HG02840 (cell line): ENCODE measurements around the gene SMDT1.

Source experiments
- ATAC-seq: cut with Tn5 transposase; IDR thresholded peaks from one replicate; pipeline ENCODE4 v1.9.1; 2021; ENCODE audit warnings: mild to moderate bottlenecking, moderate library complexity, moderate number of reproducible peaks; ENCODE audit not compliant: unreplicated experiment, low FRiP score

The SMDT1 gene

DNA sequence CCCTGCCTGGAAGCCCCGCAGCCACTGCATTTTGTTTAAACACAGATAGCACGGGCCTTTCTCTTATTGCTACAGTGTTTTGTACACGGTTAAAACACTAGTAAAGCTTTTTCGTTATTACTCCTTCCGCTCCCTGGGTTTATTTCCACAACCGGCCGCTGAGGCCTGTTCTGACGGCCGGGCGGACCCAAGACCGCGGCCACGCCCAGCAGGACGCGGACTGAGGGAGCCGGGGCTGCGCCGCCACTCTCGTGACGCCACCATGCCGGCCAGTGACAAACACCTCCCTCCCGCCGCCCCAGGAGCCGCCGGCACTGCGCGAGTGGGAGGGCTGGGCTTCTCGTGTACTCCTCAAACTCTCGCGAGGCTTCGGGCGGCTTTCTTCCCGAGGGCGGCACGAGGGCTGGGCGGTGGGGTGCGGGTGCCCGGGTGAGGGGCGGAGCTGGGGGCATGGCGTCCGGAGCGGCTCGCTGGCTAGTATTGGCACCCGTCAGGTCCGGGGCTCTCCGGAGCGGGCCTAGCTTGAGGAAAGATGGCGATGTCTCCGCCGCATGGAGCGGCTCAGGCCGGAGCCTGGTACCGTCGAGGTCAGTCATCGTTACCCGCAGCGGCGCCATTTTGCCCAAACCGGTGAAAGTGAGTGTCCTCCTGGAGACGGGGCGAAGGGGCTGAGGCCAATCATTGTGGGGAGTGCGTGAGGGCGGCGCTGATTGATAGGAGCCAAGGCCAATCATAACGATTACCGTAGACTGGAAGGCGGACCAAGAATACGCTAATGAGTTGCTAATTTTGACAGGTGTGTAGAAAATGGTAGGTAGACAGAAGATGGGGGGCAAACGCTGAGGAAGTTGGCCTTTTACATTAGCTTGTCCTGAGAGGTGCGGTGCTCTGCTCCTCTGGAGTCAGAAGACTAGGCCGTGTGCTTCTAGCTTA lies at the start of gene SMDT1:
Gene SMDT1 (plus strand): TSS at position 382 of the 933 bp plus-strand sequence. CDS start 69 bp downstream, at position 451.
- peak; percentile 86 for ATAC-seq

DNA sequence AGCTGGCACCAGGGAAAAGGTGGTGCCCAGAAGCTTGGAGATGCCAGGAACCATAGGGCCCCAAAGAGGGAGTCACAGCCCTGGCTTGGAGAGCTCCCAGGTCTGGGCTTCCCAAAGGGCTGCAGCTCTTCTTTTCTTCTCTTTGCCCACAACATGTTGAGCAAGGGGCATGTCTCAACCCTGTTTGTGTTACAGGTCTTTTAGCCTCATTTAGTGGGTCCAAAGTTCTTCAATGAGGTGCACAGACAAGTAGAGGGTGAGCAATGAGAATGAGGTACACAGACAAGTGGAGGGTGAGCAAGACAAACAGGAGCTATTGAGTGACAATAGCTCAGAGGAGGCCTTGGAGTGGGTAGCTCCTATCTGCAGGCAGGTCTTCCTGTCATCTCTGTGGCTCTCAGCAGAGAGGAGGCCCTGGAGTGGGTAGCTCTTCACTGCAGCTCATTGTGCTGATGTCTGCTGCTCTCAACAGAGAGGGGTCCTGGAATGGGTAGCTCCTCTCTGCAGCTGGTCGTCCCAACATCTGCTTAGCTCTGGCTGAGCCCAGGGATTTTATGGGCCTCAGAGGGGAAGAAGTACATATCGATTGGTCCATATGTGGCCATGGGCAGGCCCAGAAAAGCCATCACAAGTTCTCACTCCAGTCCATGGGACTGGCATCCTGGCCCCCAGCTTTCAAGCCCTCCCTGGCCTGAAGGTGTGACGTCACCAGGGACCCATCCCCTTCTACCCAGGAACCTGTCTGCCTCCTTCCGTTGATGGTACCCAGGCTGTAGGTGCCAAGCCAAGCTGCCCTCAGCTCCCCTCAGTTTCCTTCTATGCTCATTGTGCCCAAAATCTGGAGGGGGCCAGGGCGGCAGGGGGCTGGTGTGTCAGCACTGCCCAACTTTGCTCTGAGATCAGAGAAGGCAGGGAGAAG lies 46.0 kb upstream of the SMDT1 start:
- ATAC-seq = no peak

GRCh38 chr22:42035256-42035655 lies 44.2 kb upstream of the SMDT1 start:
- no peak for ATAC-seq

- no peak for ATAC-seq
These were observed 40.2 kb upstream of the SMDT1 start for GRCh38 chr22:42039271-42039670.

DNA sequence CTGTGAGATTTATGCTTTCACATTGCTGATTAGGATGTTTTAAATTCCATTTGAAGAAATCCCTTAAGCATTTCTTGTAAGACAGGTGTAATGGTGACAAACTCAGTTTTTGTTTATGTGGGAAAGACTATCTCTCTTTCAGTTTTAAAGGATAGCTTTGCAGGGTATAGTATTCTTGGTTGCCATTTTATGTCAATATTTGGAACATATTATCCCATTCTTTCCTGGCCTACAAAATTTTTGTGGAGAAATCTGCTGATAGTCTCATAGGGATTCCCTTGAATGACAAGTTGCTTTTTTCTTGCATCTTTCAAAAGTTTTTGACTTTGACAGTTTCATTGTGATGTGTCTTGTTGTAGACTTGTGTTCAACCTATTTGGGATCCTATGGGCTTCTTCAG lies 37.7 kb upstream of the SMDT1 start:
- ATAC-seq = no peak

DNA sequence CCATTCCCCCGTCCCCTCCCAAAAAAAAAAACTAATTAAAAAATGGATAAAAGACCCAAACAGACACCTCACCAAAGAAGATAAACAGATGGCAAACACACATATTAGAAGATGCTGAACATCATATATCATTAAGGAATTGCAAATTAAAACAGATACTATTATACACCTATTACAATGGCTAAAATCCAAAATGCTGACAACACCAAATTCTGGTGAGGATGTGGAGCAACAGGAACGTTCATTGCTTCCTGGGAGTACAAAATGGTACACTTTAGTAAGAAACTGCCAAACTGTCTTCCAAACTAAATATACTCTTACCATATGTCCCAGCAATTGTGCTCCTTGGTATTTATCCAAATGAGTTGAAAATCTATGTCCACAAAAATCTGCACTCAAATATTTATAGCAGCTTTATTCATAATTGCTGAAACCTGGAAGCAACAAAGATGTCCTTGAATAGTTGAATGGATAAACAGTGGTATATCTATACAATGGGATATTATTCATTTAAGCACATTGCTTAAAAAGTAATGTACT lies 28.8 kb upstream of the SMDT1 start:
- no peak for ATAC-seq

GRCh38 chr22:42052765-42053164 lies 26.7 kb upstream of the SMDT1 start:
- ATAC-seq = no peak

GRCh38 chr22:42056757-42057511 lies 22.6 kb upstream of the SMDT1 start:
- no peak for ATAC-seq

- ATAC-seq = no peak
These were observed 19.0 kb upstream of the SMDT1 start for GRCh38 chr22:42060489-42060888.

DNA sequence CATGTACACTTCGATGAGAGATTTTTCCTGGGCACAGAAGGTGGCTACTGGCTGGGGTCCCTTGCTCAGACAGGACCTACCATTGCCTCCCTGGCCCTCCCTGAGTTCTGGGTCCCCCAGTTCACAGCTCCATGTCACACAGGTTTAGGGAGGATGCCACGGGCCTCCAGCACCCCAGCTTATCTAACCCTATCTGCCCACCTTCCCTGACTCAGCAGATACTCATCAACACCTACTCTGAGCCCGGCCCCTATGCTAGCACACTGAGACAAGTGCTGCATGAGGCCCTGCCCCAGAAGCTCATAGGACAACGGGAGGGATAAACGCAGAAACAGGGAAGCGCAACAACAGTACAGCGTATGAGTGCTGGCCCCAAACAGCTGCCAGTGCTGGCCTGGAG lies 18.5 kb upstream of the SMDT1 start:
- no peak for ATAC-seq

- no peak for ATAC-seq
These were observed 16.9 kb upstream of the SMDT1 start for GRCh38 chr22:42062506-42063170.

GRCh38 chr22:42064629-42065028 lies 14.9 kb upstream of the SMDT1 start:
- no peak for ATAC-seq

DNA sequence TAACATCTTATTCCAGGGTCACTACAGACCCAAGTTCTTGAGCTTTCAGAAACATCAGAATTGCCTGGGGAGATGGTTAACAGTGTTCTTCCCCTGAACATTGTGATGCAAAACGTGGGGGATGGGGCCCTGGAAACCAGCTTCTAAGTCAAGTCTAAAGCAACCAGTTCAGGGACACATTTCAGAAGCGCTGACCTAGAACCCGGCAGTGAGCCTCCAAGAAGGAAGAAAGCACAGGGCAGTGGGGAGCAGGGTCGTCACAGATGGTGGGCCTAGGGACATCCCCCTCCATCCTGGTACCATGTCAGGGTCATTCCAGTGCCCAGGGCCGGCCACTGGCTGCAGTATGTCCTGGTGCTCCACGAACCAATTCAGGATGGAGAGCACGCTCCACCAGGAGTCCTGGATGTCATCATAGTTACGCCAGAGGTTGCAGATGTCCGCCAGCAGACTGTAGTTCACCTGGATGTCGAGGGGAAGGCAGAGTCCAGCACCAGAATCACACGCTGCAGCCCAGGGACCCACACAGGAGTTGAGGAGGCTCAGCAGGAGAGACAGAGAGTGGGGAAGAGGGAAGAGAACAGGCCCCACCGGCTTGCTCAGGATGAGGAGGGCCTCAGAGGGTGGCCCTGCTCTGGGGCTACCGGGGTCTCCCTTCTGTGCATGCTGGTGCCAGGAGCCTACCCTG lies 13.9 kb upstream of the SMDT1 start:
- ATAC-seq = no peak

- no peak for ATAC-seq
These were observed 13.3 kb upstream of the SMDT1 start for GRCh38 chr22:42066126-42066761.

DNA sequence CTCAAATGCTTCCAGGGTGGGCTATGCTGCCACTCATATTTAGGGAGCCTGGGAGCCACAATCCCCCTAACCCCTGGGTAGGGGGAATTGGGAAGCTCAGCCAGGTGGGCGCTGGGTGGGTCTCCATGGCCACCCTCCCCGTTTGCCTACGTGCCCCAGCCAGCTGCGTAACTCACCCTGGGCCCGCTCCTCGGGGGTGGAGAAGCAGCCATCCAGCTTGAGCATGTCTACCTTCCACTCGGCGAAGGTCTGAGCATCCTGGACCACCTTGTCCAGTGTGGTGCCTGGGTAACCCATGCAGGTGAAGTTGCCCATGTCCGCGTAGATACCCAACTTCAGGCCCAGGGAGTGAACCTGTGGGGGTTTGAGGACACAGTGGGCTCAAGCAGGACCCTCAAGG lies 12.6 kb upstream of the SMDT1 start:
- ATAC-seq = no peak

DNA sequence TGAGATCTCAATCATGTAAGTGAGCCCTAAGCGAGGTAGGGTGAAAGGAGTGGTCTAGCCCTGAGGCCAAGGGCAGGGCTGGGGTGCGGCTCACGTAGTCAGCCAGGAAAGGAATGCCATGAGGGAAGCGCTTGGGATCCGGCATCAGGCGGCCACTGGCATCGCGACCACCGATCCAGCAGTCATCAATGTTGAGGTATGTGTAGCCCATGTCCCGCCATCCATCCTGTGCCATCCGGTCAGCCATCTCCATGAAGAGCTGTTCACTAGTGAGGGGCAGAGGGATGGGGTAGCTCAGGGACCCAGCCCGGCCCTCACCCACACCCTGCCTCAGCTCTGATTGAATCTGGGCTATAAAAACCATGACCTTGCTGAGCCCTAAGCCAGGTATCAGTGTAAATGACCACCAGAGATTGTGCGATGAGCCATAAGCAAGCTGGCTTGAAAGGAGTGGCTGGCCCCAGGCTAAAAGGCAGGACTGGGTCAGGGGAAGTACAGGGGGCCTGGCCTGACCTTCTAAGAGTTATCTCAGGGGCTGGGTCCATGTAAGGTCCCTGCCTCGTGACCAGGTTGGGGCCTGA lies 11.7 kb upstream of the SMDT1 start:
- ATAC-seq = no peak

DNA sequence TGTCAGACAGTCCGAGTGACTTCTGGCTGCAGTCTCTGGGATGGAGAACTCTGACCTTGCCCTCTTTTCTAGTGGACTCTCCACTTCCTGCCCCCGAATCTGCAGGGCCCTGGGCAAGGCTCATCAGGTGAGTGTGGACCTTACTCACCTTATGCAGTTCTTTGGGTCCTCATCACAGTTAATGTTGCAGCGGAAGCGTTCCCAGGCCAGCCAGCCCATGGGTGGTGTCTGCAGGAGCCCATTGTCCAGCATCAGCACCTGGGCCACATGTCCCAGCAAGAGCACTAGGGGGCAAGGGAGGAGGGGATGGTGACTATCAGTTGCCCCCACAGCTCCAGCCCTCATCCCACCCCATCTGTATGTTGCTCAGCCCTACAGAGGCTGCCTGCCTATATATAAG lies 11.2 kb upstream of the SMDT1 start:
- ATAC-seq = no peak

DNA sequence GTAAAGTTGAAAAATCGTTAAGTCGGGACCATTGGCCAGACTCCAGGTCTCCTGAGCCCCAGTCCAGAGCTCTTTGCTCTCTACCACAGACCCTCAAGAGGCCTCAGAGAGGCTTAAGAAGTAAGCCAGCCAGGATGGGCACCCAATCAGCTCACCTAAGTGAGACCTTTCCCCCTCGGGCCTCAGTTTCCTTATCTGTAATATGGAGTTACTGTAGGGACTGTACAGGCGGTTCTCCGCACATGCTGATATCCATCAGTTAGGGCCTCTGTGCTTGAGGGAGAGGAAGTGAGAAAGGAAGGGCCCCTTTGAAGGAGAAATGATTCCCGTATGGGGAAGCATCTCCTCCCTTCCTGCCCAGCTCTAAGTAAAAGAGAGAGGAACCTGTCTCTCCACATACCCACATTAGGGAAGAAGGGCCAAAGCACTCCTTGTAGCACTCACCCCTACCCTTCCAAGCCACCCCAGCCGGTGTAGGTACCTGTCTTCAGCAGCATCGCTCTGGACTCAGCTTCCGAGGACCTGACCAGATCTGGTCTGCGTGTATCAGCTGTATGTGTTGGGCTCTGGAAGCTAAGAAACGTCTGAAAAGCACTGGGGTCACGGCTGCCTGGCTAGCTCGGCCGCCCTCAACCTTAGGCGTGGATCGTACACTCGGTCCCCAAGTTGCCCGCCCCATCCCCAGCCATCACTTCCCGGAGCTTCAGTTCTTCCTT lies 9.5 kb upstream of the SMDT1 start:
- ATAC-seq = peak; percentile 17
